COLO668 (cell line): ENCODE measurements around the gene LTB4R.

Experiments
- DNase-seq: peaks from one replicate; lab custom pipeline; 2025; ENCODE audit not compliant: unreplicated experiment; lab: John Stamatoyannopoulos, UW

The LTB4R gene

GRCh38 chr14:24366721-24367513 is 55.6 kb downstream of the LTB4R start:
- DNase-seq, result peak; percentile 97
